ENCODE data around the gene XYLT1. TPM values are rescaled to one million over a fixed set of nuclear protein-coding genes. Genes with fewer than 3 reads are reported as not detected.
A peak's percentile ranks its signal among the peaks of the same experiment; 100 is the strongest.

XYLT1 gene
- total and polyA plus RNA-seq, 9 of the 15 experiments (the other 6 are each of a cell fraction or from before 2014, with no cell fraction given): 0.03 to 0.09 (median 0.08) TPM; not detected in 6

DNA sequence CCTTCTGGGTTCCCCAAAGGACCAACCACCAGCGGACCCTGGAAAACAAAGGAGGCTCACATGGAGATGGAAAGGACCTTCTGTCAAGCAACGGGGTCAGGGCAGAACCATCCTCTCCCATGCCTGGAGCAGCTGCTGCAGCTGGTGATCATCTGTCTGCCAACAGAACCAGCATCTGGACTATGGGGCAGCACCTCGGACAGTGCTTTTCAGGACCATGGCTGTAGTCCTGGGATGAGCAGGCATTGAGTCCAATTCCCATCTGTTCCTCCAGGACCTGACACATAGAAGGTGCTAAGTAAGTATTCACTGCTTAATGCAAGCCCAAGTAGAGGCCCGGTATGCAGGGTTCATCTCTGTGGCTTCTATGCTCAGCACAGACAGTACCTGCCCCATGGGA is 304.7 kb downstream of the XYLT1 start (continued):
- TF ChIP-seq, protein P1, sequence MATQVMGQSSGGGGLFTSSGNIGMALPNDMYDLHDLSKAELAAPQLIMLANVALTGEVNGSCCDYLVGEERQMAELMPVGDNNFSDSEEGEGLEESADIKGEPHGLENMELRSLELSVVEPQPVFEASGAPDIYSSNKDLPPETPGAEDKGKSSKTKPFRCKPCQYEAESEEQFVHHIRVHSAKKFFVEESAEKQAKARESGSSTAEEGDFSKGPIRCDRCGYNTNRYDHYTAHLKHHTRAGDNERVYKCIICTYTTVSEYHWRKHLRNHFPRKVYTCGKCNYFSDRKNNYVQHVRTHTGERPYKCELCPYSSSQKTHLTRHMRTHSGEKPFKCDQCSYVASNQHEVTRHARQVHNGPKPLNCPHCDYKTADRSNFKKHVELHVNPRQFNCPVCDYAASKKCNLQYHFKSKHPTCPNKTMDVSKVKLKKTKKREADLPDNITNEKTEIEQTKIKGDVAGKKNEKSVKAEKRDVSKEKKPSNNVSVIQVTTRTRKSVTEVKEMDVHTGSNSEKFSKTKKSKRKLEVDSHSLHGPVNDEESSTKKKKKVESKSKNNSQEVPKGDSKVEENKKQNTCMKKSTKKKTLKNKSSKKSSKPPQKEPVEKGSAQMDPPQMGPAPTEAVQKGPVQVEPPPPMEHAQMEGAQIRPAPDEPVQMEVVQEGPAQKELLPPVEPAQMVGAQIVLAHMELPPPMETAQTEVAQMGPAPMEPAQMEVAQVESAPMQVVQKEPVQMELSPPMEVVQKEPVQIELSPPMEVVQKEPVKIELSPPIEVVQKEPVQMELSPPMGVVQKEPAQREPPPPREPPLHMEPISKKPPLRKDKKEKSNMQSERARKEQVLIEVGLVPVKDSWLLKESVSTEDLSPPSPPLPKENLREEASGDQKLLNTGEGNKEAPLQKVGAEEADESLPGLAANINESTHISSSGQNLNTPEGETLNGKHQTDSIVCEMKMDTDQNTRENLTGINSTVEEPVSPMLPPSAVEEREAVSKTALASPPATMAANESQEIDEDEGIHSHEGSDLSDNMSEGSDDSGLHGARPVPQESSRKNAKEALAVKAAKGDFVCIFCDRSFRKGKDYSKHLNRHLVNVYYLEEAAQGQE (IDR thresholded peaks at IDR 0.05; ENCODE audit: borderline replicate concordance): peak; percentile 95
- TF ChIP-seq, protein P1 (CRISPR knock-in tag; IDR thresholded peaks at IDR 0.05; ENCODE audit: low read depth): 0 out of 2 replicates have a peak, but pooled peaks have one; percentile 53
- TF ChIP-seq EHMT2 (IDR thresholded peaks at IDR 0.05): peak; percentile 88
- TF ChIP-seq, protein P2, sequence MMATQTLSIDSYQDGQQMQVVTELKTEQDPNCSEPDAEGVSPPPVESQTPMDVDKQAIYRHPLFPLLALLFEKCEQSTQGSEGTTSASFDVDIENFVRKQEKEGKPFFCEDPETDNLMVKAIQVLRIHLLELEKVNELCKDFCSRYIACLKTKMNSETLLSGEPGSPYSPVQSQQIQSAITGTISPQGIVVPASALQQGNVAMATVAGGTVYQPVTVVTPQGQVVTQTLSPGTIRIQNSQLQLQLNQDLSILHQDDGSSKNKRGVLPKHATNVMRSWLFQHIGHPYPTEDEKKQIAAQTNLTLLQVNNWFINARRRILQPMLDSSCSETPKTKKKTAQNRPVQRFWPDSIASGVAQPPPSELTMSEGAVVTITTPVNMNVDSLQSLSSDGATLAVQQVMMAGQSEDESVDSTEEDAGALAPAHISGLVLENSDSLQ (IDR thresholded peaks at IDR 0.05): no peak
- no peak for TF ChIP-seq SRF (CRISPR knock-in tag; IDR thresholded peaks at IDR 0.05)
- TF ChIP-seq, protein P3, sequence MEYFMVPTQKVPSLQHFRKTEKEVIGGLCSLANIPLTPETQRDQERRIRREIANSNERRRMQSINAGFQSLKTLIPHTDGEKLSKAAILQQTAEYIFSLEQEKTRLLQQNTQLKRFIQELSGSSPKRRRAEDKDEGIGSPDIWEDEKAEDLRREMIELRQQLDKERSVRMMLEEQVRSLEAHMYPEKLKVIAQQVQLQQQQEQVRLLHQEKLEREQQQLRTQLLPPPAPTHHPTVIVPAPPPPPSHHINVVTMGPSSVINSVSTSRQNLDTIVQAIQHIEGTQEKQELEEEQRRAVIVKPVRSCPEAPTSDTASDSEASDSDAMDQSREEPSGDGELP (CRISPR knock-in tag; IDR thresholded peaks at IDR 0.05; ENCODE audit: borderline replicate concordance): no peak
- no peak for TF ChIP-seq C11orf30 (IDR thresholded peaks at IDR 0.05; ENCODE audit: low read depth)
- TF ChIP-seq MBD2 (IDR thresholded peaks at IDR 0.05; ENCODE audit: borderline replicate concordance, low read depth): no peak
- no peak for TF ChIP-seq SREBF2 (CRISPR knock-in tag; IDR thresholded peaks at IDR 0.05)
- TF ChIP-seq LARP7 (IDR thresholded peaks at IDR 0.05): no peak

All from K562 (cell line).